NCI-H460 (cell line): ENCODE data around the gene AFAP1. TPM values are rescaled to one million over a fixed set of nuclear protein-coding genes. Genes with fewer than 3 reads are reported as not detected.

ENCODE experiments used
- DNase-seq: peaks from one replicate; pipeline ENCODE4 v3.0.0-alpha.2; 2016; ENCODE audit warnings: low read depth; ENCODE audit errors: extremely low read depth
- total RNA-seq: library from RNA; depleted of rRNA; stranded (reverse); fragments of >200 nt; shearing (Covaris generic); gene quantifications from 2 replicates; pipeline ENCODE4 v1.2.3, GENCODE V29; 2014

The AFAP1 gene
- total RNA-seq, 1 experiment from 2014 or later = 29.8 TPM

- DNase-seq = no peak
These were observed 162.5 kb downstream of the AFAP1 start for GRCh38 chr4:7777017-7777710.

GRCh38 chr4:7775396-7775795, 164.3 kb downstream of the AFAP1 start:
- no peak for DNase-seq

- no peak for DNase-seq
These were observed 165.1 kb downstream of the AFAP1 start for GRCh38 chr4:7774301-7775294.

- no peak for DNase-seq
These were observed 166.1 kb downstream of the AFAP1 start for GRCh38 chr4:7773401-7774180.

- no peak for DNase-seq
These were observed 166.8 kb downstream of the AFAP1 start for GRCh38 chr4:7772711-7773385.

- no peak for DNase-seq
These were observed 167.8 kb downstream of the AFAP1 start for GRCh38 chr4:7771541-7772507.

- DNase-seq = no peak
These were observed 168.6 kb downstream of the AFAP1 start for GRCh38 chr4:7771056-7771455.

- DNase-seq = no peak
These were observed 169.2 kb downstream of the AFAP1 start for GRCh38 chr4:7770224-7771050.

GRCh38 chr4:7769396-7770223, 170.1 kb downstream of the AFAP1 start:
- DNase-seq = no peak

- no peak for DNase-seq
These were observed 170.9 kb downstream of the AFAP1 start for GRCh38 chr4:7768736-7769135.

- DNase-seq = no peak
These were observed 171.7 kb downstream of the AFAP1 start for GRCh38 chr4:7767966-7768365.

GRCh38 chr4:7767526-7767925, 172.1 kb downstream of the AFAP1 start:
- DNase-seq = no peak

GRCh38 chr4:7766661-7767345, 172.9 kb downstream of the AFAP1 start:
- DNase-seq = no peak

GRCh38 chr4:7766086-7766485, 173.6 kb downstream of the AFAP1 start:
- DNase-seq = no peak

GRCh38 chr4:7765666-7766065, 174.0 kb downstream of the AFAP1 start:
- DNase-seq = no peak

- DNase-seq = no peak
These were observed 175.2 kb downstream of the AFAP1 start for GRCh38 chr4:7764466-7764865.

- DNase-seq = no peak
These were observed 175.9 kb downstream of the AFAP1 start for GRCh38 chr4:7763788-7764187.
